B cell (primary cell): ENCODE results near the gene SLC6A7. TPM values are rescaled to one million over a fixed set of nuclear protein-coding genes. Genes with fewer than 3 reads are reported as not detected.

Experiments used
- ATAC-seq: fragments of 200-7000 bp; cut with Tn5 transposase; one replicate; pipeline ENCODE4 v1.10.0; 2021; ENCODE audit warnings: low read depth, mild to moderate bottlenecking, moderate number of reproducible peaks, moderate library complexity
- CTCF ChIA-PET: fragments of 350-600 bp; sonication (Branson Sonifier 250); formaldehyde crosslinking; loops from one replicate; lab custom pipeline; 2021; ENCODE audit warnings: antibody characterized with exemption, inconsistent platforms; lab: Charles Lee
- POLR2A ChIA-PET: fragments of 350-600 bp; sonication (Branson Sonifier 250); formaldehyde crosslinking; loops from one replicate; lab custom pipeline; 2021; ENCODE audit warnings: antibody characterized with exemption; lab: Charles Lee
- DNase-seq: peaks from one replicate; pipeline ENCODE4 v3.0.0; 2013
- H2AFZ ChIP-seq: 2 replicates; pipeline ENCODE4 v1.6.1; 2012; ENCODE audit warnings: mild to moderate bottlenecking, low read depth, low read length; ENCODE audit not compliant: insufficient read depth, poor library complexity, severe bottlenecking
- H3K27ac ChIP-seq, 2 donors: 1 replicate in 1 of 2; 2 replicates in 1 of 2; pipeline ENCODE4 v1.5.1; 2012 to 2013; ENCODE audit warnings: low read length in 2 of 2, mild to moderate bottlenecking in 2 of 2, moderate library complexity in 1 of 2
- H3K27me3 ChIP-seq, 4 experiments: fragments of 200-600 bp in 1 of 4; sonication (generic) in 1 of 4; replicated peaks in 1 of 4; 1 replicate in 2 of 4; 2 replicates in 2 of 4; pipeline versions ENCODE4 v1.6.1 to v1.7.0; 2013 to 2016; ENCODE audit warnings: low read length in 3 of 4, mild to moderate bottlenecking in 2 of 4, mixed read lengths in 1 of 4, moderate library complexity in 1 of 4; ENCODE audit not compliant: insufficient read depth in 4 of 4, control insufficient read depth in 3 of 4; ENCODE audit errors: control extremely low read depth in 1 of 4
- H3K36me3 ChIP-seq, 2 experiments: replicated peaks in 1 of 2; 1 replicate in 1 of 2; 2 replicates in 1 of 2; pipeline versions ENCODE4 v1.6.1 to v1.7.1; 2013; ENCODE audit warnings: low read length in 1 of 2; ENCODE audit not compliant: insufficient read depth in 2 of 2, control insufficient read depth in 1 of 2; ENCODE audit errors: control extremely low read depth in 1 of 2, extremely low read depth in 1 of 2
- H3K4me1 ChIP-seq, 2 donors: fragments of 200-600 bp in 1 of 2; sonication (generic) in 1 of 2; 1 replicate in 1 of 2; 2 replicates in 1 of 2; pipeline versions ENCODE4 v1.5.1 to v1.6.1; 2013 to 2017; ENCODE audit warnings: low read length in 2 of 2; ENCODE audit not compliant: control insufficient read depth in 2 of 2, insufficient read depth in 2 of 2
- H3K4me2 ChIP-seq: replicated peaks from 2 replicates; pipeline ENCODE3; 2012; ENCODE audit warnings: mild to moderate bottlenecking, low read depth, low read length; ENCODE audit not compliant: poor library complexity, severe bottlenecking
- H3K4me3 ChIP-seq, 5 experiments: fragments of 200-600 bp in 1 of 5; sonication (generic) in 1 of 5; 1 replicate in 3 of 5; 2 replicates in 2 of 5; pipeline versions ENCODE4 v1.5.1 to v1.7.0; 2011 to 2016; ENCODE audit warnings: low read length in 4 of 5, mild to moderate bottlenecking in 4 of 5, low read depth in 2 of 5, control low read depth in 1 of 5, moderate library complexity in 1 of 5; ENCODE audit not compliant: insufficient read depth in 1 of 5; ENCODE audit errors: control extremely low read depth in 1 of 5, extremely low read depth in 1 of 5
- H3K79me2 ChIP-seq: fragments of 200-600 bp; sonication (generic); one replicate; pipeline ENCODE4 v1.6.0; 2016; ENCODE audit warnings: low read length; ENCODE audit not compliant: control insufficient read depth, insufficient read depth
- H3K9ac ChIP-seq: fragments of 200-600 bp; sonication (generic); 2 replicates; pipeline ENCODE4 v1.6.1; 2017; ENCODE audit warnings: mild to moderate bottlenecking, low read length, moderate library complexity
- H3K9me3 ChIP-seq, 3 donors: one replicate each; pipeline versions ENCODE4 v1.6.1 to v1.7.1; 2013; ENCODE audit warnings: low read length in 2 of 3; ENCODE audit not compliant: control insufficient read depth in 2 of 3, insufficient read depth in 1 of 3; ENCODE audit errors: control extremely low read depth in 1 of 3
- H4K20me1 ChIP-seq: 2 replicates; pipeline ENCODE4 v1.6.0; 2012; ENCODE audit warnings: mild to moderate bottlenecking, low read length; ENCODE audit not compliant: insufficient read depth, control insufficient read depth, poor library complexity, severe bottlenecking
- H3K27ac Mint-ChIP-seq: one replicate; pipeline ENCODE4 v1.8.0; 2021; ENCODE audit warnings: mixed read lengths
- H3K27me3 Mint-ChIP-seq: one replicate; pipeline ENCODE4 v1.8.0; 2021; ENCODE audit warnings: mixed read lengths
- H3K4me1 Mint-ChIP-seq: one replicate; pipeline ENCODE4 v1.8.0; 2021; ENCODE audit warnings: mixed read lengths
- H3K4me3 Mint-ChIP-seq: one replicate; pipeline ENCODE4 v1.8.0; 2021; ENCODE audit warnings: mixed read lengths
- H3K9me3 Mint-ChIP-seq: one replicate; pipeline ENCODE4 v1.8.0; 2022; ENCODE audit warnings: mixed read lengths; ENCODE audit not compliant: insufficient read depth
- CTCF ChIP-seq: fragments of 200-600 bp; IDR thresholded peaks from one replicate; pipeline ENCODE4 v1.8.0; 2022; ENCODE audit warnings: antibody characterized with exemption, mild to moderate bottlenecking
- EZH2 ChIP-seq: IDR thresholded peaks from 2 replicates; pipeline ENCODE4 v1.6.1; 2012; ENCODE audit warnings: borderline replicate concordance, low read depth, mild to moderate bottlenecking, moderate library complexity, low read length; ENCODE audit not compliant: insufficient read depth, poor library complexity, severe bottlenecking
- WGBS: methylation state at CpG from one replicate; pipeline ENCODE4 v1.1.5; 2013; ENCODE audit warnings: missing lambda C conversion rate; ENCODE audit not compliant: insufficient coverage; 5-methylcytosine and 5-hydroxymethylcytosine counted together
- intact Hi-C: fragments of 100-400 bp; cut with micrococcal nuclease; formaldehyde crosslinking; loops from one replicate; pipeline ENCODE4 v1.10.0; 2022
- polyA plus RNA-seq: library from polyadenylated mRNA; depleted of rRNA; stranded (reverse); fragments of >200 nt; gene quantifications from 2 replicates; pipeline ENCODE4 v1.2.3, GENCODE V29; 2012
- total RNA-seq, 2 donors: library from RNA; stranded (reverse); fragments of 120-200 nt in 1 of 2; gene quantifications; 1 replicate in 1 of 2; 2 replicates in 1 of 2; pipeline versions ENCODE4 v1.2.3 to v1.2.4, GENCODE V29; 2013 to 2022

Gene SLC6A7
- total and polyA plus RNA-seq, 2 donors (not counting 1 experiment from before 2014, with no cell fraction given), result not detected

DNA sequence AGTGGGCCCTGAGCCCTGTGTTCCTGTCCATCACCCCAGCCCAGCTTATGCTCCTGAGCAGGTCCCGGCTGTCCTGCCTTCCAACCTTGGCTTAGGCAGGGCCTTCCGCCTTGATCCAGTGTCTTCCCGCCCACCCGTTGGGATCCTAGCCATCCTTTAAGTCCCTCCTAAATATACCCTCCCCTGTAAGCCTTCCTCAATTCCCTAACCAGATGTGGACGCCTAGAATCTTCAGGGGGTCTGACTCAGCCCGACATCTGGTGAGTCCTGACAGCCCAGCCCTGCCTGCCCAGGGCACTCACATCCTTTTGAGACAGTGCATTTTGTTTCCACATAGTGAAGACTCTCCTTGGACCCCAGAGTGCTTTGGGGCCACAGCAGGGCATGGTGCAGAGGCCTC, 23.7 kb downstream of the SLC6A7 start:
- ATAC-seq, result no peak
- CTCF ChIA-PET, result interaction anchor here (0.9 to 2.7 kb wide), 3 partner anchors 20 to 575 kb away, joined by 3 to 10 read pairs (median 7); no protein-coding TSS in a partner anchor

More for the DNA sequence above, 23.7 kb downstream of the SLC6A7 start:
- TF ChIP-seq EZH2 (no peak), CTCF (no peak)
- Mint-ChIP-seq H3K27me3 (peaks cover 24% of the 10 kb centered on the region), H3K4me1 (peaks cover 8% of the 10 kb centered on the region), H3K27ac (no peak overlapping the region), H3K4me3 (no peak overlapping the region), H3K9me3 (no peaks in the 10 kb centered on the region)
- DNase-seq, result no peak
- H3K79me2 ChIP-seq, result no peaks in the 10 kb centered on the region
- no peaks in the 10 kb centered on the region for H4K20me1 ChIP-seq
- POLR2A ChIA-PET, result no interaction called here
- no peak overlapping the region for H3K27ac ChIP-seq
- 90% methylated on average over 6 of the region's 6 CpGs for WGBS
- H3K4me1 ChIP-seq, result peaks cover 10 to 11% of the 10 kb centered on the region in 2 donors
- no peak overlapping the region for H3K4me3 ChIP-seq
- peaks cover 0 to 5% (median 0%) of the 10 kb centered on the region in 3 donors for H3K9me3 ChIP-seq
- intact Hi-C loops, result loop anchor here (10.0 kb wide), 1 partner anchor 179 kb away; no protein-coding TSS in a partner anchor
- H3K27me3 ChIP-seq, result peaks cover 0 to 14% (median under 1%) of the 10 kb centered on the region in 4 experiments
- no peak overlapping the region for H3K4me2 ChIP-seq
- no peak overlapping the region for H3K9ac ChIP-seq
- no peak overlapping the region for H2AFZ ChIP-seq
- H3K36me3 ChIP-seq, result no peaks in the 10 kb centered on the region
